ENCODE measurements around the gene KLHL30.

GRCh38 chr2:238152771-238153688 lies 14.6 kb downstream of the KLHL30 start:
- no peak for TF ChIP-seq SNAI2 (CRISPR knock-in tag; IDR thresholded peaks at IDR 0.05)
- no peak for TF ChIP-seq ZFP30 (CRISPR knock-in tag; IDR thresholded peaks at IDR 0.05)
- no peak for TF ChIP-seq PATZ1 (CRISPR knock-in tag; IDR thresholded peaks at IDR 0.05; ENCODE audit: borderline replicate concordance)
- no peak for TF ChIP-seq ZFP3 (CRISPR knock-in tag; IDR thresholded peaks at IDR 0.05)
- no peak for TF ChIP-seq ESRRG (CRISPR knock-in tag; IDR thresholded peaks at IDR 0.05)
- TF ChIP-seq CREB5 (CRISPR knock-in tag; IDR thresholded peaks at IDR 0.05; ENCODE audit: low read depth): no peak
- TF ChIP-seq GLIS3 (CRISPR knock-in tag; IDR thresholded peaks at IDR 0.05): no peak
- no peak for TF ChIP-seq PPARA (CRISPR knock-in tag; IDR thresholded peaks at IDR 0.05; ENCODE audit: borderline replicate concordance)
- TF ChIP-seq POU6F1 (CRISPR knock-in tag; IDR thresholded peaks at IDR 0.05; ENCODE audit: borderline replicate concordance, low read depth): no peak

Measured in SK-N-SH treated with all-trans-retinoic acid at 6 μM for 48 hours (cell line).